COLO668 (cell line): ENCODE results near the gene TMEM213.
"Not testable (repeated sequence)": the region's sequence is repeated elsewhere in the genome, so short reads cannot be mapped to it uniquely, and the experiment has no call there.

Experiments used
- DNase-seq: peaks from one replicate; lab custom pipeline; 2025; ENCODE audit not compliant: unreplicated experiment; lab: John Stamatoyannopoulos, UW

TMEM213 gene

GRCh38 chr7:138796038-138796615, 1.7 kb upstream of the TMEM213 start:
- DNase-seq = no peak

- not testable (repeated sequence) for DNase-seq
These were observed 748 bp upstream of the TMEM213 start for GRCh38 chr7:138797046-138797445.

DNA sequence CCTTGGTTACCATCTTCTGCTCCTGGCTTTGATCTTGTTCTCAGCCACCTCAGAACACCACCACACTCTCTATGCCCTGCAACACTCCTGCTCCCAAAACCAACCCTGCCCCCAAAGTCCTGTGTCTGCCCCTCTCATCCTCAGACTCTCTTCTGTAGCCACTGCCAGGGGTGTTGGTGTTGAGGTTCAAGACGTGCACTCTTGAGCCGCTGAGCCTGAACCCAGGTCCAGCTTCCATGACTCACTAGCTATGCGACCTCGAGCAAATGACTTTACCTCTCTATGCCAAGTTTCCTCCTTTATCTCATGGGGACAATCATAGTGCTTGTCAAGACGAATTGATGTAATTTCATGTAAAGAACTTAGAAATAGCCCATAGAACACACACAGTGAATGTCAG, 1.0 kb downstream of the TMEM213 start:
- DNase-seq = no peak

- DNase-seq = no peak
These were observed 1.7 kb downstream of the TMEM213 start for GRCh38 chr7:138799336-138800000.

- no peak for DNase-seq
These were observed 3.5 kb downstream of the TMEM213 start for GRCh38 chr7:138801256-138801655.

- DNase-seq = no peak
These were observed 4.9 kb downstream of the TMEM213 start for GRCh38 chr7:138802706-138803105.

DNA sequence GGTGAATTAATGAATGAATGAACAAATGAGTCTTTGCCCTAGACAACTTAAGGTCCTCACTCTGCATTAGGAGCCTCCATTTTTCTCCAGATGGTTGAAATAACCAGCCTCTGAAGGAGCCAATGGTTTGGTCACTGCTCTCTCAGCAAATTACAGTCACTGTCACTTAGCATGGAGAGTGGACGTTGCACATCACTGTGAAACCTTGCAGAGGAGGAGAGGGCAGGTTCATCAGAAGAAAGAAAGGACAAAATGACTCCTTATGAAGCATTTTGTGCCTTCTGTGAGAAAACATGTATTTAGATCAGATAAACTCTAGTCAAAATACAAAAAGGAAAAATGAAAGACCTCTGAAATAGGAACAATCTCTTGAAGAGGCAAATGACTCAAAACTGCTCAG, 6.8 kb downstream of the TMEM213 start:
- DNase-seq = no peak

DNA sequence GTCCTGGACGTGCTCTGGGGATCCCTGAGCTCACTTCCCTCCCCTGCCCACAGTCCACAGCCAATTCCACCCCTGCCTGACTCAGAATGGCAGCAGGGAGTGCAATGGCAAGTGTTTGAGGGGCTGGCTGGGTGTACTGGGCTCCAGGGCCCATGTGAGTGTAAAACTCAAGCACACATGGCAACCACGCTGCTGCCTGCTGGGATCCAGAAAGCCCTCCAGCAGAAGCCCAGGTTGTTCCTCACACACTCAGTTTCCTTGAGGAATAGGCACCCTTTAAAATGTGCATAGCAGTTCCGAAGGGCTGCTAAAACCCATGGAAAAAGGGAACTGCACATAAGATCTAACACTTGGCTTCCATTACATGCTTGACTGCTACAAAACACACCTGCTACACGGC, 11.6 kb downstream of the TMEM213 start:
- DNase-seq = no peak

DNA sequence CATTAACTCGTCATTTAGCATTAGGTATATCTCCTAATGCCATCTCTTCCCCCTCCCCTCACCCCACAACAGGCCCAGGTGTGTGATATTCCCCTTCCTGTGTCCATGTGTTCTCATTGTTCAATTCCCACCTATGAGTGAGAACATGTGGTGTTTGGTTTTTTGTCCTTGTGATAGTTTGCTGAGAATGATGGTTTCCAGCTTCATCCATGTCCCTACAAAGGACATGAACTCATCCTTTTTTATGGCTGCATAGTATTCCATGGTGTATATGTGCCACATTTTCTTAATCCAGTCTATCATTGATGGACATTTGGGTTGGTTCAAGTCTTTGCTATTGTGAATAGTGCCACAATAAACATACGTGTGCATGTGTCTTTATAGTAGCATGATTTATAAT, 13.5 kb downstream of the TMEM213 start:
- DNase-seq = not testable (repeated sequence)

- DNase-seq = no peak
These were observed 16.2 kb downstream of the TMEM213 start for GRCh38 chr7:138813945-138814344.

DNA sequence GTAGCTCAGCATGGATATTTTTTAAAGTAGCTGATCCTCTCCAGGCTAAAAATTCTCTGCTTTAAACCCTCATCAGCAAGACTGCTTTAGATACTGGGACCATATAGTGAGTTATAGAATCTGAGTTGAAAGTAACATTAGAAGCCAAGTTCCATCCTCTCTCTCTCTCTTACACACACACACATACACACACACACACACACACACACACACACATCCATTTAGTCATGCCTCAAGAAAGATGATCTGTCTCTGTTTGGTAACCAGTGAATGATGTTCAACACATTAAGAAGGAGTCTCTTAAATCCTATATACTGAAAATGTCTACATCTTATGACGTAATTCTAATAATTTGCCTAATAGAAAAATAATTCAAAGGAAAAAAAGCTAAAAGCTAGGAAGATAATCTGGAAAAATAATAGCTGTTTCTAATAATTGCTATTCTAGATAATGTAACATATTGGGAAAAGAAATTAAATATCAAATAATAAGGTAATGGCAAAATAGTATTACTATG, 17.1 kb downstream of the TMEM213 start:
- DNase-seq = no peak

GRCh38 chr7:138816650-138817049, 18.9 kb downstream of the TMEM213 start:
- DNase-seq = no peak

DNA sequence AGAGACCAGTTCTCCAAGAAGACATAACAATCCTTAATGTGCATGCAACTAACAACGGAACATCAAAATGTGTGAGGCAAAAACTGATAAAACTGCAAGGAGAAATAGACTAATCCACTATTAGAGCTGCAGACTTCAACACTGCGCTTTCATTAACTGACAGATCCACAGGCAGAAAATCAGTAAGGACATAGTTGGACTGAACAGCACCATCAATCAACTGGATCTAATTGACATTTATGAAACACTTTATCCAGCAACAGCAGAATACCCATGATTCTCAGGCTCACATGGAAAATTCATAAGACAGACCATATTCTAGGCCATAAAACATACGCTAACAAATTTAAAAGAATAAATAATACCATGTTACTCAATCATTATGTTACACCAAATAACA, 21.8 kb downstream of the TMEM213 start:
- no peak for DNase-seq

- no peak for DNase-seq
These were observed 24.1 kb downstream of the TMEM213 start for GRCh38 chr7:138821912-138822311.

- no peak for DNase-seq
These were observed 25.2 kb downstream of the TMEM213 start for GRCh38 chr7:138822867-138823535.

GRCh38 chr7:138825049-138825721, 27.4 kb downstream of the TMEM213 start:
- no peak for DNase-seq

GRCh38 chr7:138828302-138828701, 30.5 kb downstream of the TMEM213 start:
- DNase-seq = no peak

DNA sequence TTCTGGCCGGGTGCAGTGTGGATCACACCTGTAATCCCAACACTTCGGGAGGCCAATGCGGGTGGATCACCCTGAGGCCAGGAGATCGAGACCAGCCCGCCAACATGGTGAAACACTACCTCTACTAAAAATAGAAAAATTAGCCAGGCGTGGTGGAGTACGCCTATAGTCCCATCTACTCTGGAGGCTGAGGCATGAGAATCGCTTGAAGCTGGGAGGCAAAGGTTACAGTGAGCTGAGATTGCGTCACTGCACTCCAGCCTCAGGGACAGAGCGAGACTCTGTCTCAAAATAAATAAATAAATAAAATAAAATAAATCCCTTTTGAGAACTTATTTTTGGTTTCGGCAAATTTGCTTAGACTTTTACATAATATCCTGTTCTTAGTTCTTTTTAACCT, 31.5 kb downstream of the TMEM213 start:
- DNase-seq = no peak

- no peak for DNase-seq
These were observed 35.2 kb downstream of the TMEM213 start for GRCh38 chr7:138832966-138833365.

GRCh38 chr7:138833596-138833995, 35.8 kb downstream of the TMEM213 start:
- no peak for DNase-seq

- DNase-seq = no peak
These were observed 36.8 kb downstream of the TMEM213 start for GRCh38 chr7:138834583-138834982.

DNA sequence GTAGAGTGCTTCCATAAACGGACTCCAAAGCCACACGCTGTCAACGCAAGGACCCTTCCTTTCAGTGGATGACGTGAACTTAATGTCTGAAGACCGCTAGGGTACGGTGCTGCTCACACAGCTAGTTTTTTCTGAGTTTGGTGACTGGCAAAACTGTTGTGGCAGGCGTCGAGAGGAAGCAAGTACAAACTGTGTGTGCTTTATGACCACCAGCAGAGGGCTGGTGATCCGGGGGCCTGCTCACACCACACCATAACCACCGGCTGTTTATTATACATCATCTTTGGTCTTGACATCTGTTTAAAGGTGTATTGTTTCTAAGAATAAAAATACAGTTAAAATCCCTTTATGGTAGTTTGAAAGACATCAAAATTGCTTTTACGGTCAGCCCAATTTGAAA, 37.3 kb downstream of the TMEM213 start:
- no peak for DNase-seq
